ENCODE measurements around the gene TWNK. TPM values are rescaled to one million over a fixed set of nuclear protein-coding genes. Genes with fewer than 3 reads are reported as not detected.

Gene TWNK
- total RNA-seq, 1 donor, result 4.8 TPM

DNA sequence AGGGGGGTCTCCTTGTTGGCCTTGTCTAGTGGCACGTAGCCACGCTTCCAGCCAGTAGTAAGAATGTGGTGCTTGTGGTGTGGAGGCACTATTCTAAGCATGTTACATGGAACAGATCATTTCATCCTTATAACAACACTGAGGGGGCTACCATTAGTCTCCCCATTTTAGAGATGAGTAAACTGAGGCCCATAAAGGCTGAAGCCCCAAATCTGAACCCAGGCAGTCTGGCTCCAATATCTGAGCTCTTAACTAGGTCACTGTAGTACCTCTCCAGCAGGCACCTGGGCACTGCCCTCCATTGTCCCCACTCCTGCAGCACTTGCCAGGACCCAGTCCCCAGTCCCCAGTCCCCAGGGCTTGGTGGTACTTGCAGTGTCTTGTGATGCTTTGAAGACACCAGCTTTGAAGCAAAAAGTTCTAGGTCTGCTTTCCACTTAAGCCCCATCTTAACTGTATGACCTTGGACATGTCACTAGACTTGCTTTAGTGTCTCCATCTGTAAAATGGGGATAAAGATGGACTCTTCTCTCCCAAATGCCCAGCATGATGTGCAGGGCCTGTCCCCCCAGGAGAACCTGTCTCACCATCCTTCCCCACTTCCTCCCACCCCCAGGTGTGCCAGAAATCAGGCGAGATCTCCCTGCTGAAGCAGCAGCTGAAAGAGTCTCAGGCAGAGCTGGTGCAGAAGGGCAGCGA, 18.7 kb downstream of the TWNK start:
- DNase-seq (ENCODE audit: low read depth), result no peak
- TF ChIP-seq, protein P1, sequence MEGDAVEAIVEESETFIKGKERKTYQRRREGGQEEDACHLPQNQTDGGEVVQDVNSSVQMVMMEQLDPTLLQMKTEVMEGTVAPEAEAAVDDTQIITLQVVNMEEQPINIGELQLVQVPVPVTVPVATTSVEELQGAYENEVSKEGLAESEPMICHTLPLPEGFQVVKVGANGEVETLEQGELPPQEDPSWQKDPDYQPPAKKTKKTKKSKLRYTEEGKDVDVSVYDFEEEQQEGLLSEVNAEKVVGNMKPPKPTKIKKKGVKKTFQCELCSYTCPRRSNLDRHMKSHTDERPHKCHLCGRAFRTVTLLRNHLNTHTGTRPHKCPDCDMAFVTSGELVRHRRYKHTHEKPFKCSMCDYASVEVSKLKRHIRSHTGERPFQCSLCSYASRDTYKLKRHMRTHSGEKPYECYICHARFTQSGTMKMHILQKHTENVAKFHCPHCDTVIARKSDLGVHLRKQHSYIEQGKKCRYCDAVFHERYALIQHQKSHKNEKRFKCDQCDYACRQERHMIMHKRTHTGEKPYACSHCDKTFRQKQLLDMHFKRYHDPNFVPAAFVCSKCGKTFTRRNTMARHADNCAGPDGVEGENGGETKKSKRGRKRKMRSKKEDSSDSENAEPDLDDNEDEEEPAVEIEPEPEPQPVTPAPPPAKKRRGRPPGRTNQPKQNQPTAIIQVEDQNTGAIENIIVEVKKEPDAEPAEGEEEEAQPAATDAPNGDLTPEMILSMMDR (IDR thresholded peaks at IDR 0.05; ENCODE audit: insufficient read depth, low read length), result no peak

DNA sequence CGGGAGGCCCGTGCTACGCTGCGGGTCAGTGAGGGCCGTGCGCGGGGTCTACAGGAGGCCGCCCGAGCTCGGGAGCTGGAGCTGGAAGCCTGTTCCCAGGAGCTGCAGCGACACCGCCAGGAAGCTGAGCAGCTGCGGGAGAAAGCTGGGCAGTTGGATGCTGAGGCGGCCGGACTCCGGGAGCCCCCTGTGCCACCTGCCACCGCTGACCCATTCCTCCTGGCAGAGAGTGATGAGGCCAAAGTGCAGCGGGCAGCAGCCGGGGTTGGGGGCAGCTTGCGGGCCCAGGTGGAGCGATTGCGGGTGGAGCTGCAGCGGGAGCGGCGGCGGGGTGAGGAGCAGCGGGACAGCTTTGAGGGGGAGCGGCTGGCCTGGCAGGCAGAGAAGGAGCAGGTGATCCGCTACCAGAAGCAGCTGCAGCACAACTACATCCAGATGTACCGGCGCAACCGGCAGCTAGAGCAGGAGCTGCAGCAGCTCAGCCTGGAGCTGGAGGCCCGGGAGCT, 19.3 kb downstream of the TWNK start:
- H3K4me3 ChIP-seq (ENCODE audit: low read depth, low read length), result no peak overlapping the region
- TF ChIP-seq, protein P1 (IDR thresholded peaks at IDR 0.05; ENCODE audit: insufficient read depth, low read length), result no peak
- DNase-seq (ENCODE audit: low read depth), result no peak

More for the DNA sequence above, 18.7 kb downstream of the TWNK start:
- H3K4me3 ChIP-seq (ENCODE audit: low read depth, low read length), result no peak overlapping the region

DNA sequence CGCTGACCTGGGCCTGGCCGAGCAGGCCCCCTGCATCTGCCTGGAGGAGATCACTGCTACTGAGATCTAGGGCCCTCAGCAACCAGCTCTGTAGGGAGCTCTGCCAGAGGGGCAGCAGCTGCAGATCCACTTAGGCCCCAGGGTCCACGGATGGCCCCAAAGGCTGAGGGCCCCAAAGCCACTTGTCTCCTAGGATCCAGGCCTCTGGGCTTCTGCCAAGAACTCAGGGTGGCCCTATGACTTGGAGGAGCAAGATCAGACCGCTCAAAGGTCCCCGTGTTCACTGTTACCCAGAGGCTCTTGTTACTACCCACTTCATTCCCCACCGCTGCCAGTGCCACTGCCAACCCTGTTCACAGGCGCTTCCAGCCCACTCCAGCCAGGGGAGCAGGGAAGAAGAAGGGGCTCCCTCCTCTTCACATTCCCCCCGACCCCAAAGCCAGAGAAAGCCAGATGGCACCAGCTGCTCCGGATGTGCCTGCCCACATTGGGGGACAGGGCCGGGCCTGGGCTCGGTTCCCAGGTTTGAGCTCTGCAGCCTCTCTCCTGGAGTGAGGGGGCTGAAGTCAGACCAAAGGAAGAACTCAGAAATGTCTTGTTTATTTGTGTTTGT, 19.9 kb downstream of the TWNK start:
- no peak for DNase-seq (ENCODE audit: low read depth)
- TF ChIP-seq, protein P1 (IDR thresholded peaks at IDR 0.05; ENCODE audit: insufficient read depth, low read length), result no peak
- H3K4me3 ChIP-seq (ENCODE audit: low read depth, low read length), result no peak overlapping the region

DNA sequence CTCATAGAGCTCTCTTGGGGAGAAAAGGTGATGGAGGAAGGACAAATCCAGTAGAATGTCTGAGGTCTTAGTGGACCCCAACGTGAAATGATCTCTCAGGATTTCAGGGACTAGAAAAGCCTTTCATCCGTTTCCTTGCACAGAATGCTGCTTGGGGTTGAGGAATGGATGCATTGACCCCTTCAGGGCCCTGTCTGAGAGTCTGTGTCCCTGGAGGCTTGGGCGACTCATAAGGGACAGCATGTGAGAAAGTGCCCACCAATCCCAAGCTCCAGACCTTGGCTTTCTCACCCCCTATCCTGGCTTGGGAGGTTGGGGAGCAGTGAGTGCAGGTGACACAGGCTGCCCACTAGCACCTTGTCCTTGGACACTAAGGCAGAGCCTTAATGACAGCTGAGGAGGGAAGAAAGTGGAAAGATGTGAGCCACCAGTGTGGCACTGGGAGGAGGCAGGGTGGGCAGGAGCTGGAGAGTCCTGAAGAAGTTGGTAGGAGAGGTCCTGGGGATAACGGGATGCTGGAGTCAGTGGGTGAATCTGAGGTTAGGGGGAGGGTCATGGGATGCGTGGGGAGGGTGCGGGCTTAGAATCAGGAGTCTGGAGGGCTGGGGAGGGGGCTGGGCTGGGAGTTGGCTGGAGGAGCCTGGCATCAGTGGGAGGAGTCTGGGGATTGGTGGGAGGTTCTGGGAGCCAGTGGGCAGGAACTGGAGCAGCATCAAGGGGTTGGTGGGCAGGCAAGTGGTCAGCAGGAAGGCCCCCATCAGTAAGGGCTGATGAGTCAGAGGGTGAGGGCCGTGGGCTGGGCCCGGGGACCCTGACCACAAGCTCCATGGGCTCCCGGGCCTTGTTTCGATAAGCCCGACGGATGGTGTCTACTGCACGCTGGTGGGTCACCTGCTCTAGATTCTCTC, 20.8 kb downstream of the TWNK start:
- DNase-seq (ENCODE audit: low read depth), result no peak
- TF ChIP-seq, protein P1 (IDR thresholded peaks at IDR 0.05; ENCODE audit: insufficient read depth, low read length), result no peak
- H3K4me3 ChIP-seq (ENCODE audit: low read depth, low read length), result no peak overlapping the region

DNA sequence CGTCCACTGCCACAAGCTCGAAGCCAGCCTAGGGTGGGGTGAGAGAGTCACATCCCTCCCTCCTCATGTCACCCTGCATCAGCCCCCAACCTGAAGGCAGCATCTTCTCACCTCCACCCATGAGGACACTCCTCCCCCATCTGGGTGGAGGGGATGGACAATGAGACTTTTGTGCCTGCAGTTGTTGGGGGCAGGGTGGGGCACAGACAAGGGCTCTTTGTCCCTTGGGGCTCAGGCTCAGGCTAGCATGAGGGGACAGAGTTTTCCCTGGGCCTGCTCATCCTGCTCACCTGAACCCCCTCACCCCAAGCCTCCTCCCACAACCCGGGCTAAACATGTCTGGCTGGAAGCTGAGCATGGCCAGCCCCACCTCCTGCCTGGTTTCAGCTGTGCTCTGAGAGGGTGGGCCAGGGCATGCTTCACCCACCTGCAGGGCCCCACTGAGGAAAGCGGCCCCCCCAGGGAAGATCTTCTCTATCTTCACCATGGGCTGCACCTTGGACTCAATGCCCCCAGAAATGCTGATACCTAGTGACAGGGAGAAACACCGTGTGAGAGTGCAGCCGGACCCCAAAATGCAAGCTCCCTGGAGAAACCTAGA, 21.6 kb downstream of the TWNK start:
- no peak for DNase-seq (ENCODE audit: low read depth)
- H3K4me3 ChIP-seq (ENCODE audit: low read depth, low read length), result no peak overlapping the region
- TF ChIP-seq, protein P1 (IDR thresholded peaks at IDR 0.05; ENCODE audit: insufficient read depth, low read length), result no peak

DNA sequence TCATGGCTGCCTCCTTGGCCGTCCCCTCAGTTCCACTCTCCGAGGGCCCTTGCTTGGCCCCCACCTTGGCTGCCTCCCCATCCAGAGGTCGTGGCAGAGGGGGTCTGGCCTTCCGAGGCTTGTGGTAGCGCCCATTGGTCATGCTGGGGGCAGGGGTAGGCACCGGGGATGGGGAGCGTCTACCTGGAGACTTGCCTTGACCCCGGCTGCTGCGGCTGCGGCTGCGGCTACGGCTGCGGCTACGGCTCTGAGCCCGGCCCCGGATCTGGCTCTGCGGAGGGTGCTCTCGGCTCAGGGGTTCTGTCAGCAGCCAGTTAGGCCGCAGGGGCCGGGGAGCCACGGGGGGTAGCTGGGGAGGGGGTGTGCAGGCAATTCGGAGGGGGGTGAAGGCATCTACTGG, 23.0 kb downstream of the TWNK start:
- H3K4me3 ChIP-seq (ENCODE audit: low read depth, low read length), result no peak overlapping the region
- DNase-seq (ENCODE audit: low read depth), result no peak
- TF ChIP-seq, protein P1 (IDR thresholded peaks at IDR 0.05; ENCODE audit: insufficient read depth, low read length), result no peak
